GM12891 (cell line): ENCODE results near the gene TOP1.
"Not testable (repeated sequence)": the region's sequence is repeated elsewhere in the genome, so short reads cannot be mapped to it uniquely, and the experiment has no call there.

ENCODE experiments used
- POLR2A ChIP-seq: IDR thresholded peaks from 2 replicates; pipeline ENCODE4 v1.6.1; 2011; ENCODE audit warnings: low read depth, low read length, control low read depth
- POLR2AphosphoS5 ChIP-seq: IDR thresholded peaks from 2 replicates; pipeline ENCODE4 v1.6.1; 2011; ENCODE audit warnings: low read depth, low read length, control low read depth
- POU2F2 ChIP-seq: IDR thresholded peaks from 2 replicates; pipeline ENCODE4 v1.6.1; 2011; ENCODE audit warnings: low read depth, mild to moderate bottlenecking, control low read depth, low read length, moderate library complexity
- SPI1 ChIP-seq: IDR thresholded peaks from 2 replicates; pipeline ENCODE4 v1.6.1; 2011; ENCODE audit warnings: low read depth, low read length, control low read depth
- TAF1 ChIP-seq: IDR thresholded peaks from 2 replicates; pipeline ENCODE4 v1.6.1; 2011; ENCODE audit warnings: low read depth, low read length, control low read depth

DNA sequence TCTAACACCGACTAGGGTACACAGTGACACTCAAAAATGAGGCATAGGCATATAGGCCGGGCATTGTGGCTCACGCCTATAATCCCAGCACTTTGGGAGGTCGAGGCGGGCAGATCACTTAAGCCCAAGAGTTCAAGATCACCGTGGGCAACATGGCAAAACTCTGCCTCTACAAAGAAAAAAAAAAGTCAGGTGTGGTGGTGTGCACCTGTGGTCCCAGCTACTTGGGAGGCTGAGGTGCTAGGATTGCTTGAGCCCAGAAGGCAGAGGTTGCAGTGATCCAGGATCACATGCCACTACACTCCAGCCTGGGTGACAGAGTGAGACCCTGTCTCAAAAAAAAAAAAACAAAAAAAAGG is 24.7 kb upstream of the TOP1 start:
- not testable (repeated sequence) for TF ChIP-seq POLR2A, POLR2AphosphoS5, TAF1, POU2F2, SPI1
